ENCODE data around the gene TEX14.

GRCh38 chr17:58706351-58707140 lies 14.7 kb upstream of the TEX14 start:
- TF ChIP-seq CTCF (IDR thresholded peaks at IDR 0.05) (no peak), POLR2A (IDR thresholded peaks at IDR 0.05) (no peak), EP300 (IDR thresholded peaks at IDR 0.05) (no peak)

All from ovary (tissue), 3 donors.